GM19099 (cell line): Measurements from ENCODE around the gene PPP2R3C.
A peak's percentile ranks its signal among the peaks of the same experiment; 100 is the strongest.

Experiments
- POLR2A ChIP-seq: IDR thresholded peaks from 3 replicates; pipeline ENCODE4 v1.6.1; 2011; ENCODE audit warnings: low read depth; ENCODE audit not compliant: insufficient read length; ENCODE audit errors: extremely low read depth

Gene PPP2R3C

DNA sequence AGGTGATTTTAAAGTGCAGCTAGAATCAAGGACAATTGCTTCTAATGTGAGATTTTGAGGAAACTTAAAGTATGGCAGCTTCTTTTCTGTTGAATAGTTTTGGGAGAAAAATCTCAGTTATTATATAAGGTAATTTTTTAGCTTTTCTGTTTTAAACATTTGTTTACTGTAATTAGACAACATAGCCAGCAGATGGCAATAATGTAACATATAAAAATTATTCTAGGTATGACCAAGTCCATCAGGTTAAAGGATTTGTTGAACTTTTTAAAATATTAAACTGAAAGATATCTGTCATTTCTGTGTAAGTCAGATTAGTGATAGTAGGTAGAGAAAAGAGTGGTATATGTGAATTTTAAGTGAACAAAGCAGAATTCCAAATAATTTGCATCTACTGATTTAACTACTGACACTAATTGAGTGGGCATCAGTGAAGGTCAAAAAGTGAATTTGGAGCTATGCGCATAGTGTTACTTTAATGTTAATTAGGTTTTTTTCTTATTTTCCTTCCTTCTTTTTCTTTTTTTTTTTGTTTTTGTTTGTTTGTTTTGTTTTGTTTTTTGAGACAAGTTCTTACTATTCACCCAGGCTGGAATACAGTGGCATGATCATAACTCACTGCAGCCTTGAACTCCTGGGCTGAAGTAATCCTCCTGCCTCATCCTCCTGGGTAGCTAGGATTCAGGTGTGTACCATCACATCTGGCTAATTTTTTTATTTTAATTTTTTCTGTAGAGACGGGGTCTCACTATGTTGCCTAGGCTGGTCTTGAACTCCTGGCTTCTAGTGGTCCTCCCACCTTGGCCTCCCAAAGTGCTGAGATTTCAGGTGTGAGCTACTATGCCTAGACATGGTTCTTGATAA is 19.2 kb upstream of the PPP2R3C start:
- no peak for TF ChIP-seq POLR2A

DNA sequence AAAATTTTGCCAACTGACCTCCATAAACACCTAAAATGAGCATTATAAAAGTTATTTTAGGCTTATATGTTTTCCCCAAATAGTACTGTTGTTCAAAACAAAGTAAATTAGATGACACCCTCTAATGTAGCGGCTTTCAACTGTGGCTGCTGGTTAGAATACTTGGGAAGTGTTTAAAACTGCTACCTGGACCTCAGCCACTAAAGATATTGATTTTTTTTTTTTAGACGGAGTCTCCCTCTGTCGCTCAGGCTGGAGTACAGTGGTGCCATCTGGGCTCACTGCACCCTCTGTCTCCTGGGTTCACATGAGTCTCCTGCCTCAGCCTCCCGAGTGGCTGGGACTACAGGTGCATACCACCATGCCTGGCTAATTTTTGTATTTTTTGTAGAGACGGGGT is 16.8 kb upstream of the PPP2R3C start:
- no peak for TF ChIP-seq POLR2A

DNA sequence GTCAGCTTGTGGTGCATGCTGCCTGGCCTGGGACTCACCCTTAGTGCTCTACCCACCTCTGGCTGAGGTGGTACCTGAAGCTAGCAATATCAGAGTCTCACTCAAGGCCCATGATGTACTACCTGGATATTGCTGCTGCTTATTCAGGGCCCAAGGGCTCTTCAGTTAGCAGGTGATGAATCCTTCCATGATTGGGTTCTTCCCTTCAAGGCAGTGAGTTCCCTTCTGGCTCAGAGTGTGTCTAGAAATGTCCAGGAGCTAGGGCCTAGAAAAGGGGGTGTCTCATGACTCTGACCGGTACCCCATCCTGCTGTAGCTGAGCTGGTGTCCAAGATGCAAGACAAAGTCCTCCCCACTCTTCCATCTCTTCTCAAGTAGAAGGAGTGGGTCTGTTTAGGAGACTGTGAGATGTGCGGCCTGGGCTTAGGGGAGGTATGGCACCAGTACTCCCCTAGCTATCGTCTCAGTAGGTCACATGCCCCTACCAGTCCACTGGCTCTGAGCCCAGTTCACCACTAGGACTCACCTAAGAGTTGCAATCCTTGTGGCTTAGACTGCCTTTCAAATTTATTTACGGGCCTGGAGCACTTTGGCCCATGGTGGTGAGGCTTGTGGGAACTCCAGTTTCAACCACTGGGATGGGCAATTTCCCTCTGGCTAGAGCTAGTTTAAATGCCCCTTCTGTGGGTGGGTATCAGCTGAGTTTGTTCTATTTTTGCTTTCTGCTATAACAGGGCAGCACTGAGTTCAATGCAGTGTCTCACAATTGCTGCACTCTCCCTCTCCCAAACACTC is 12.7 kb upstream of the PPP2R3C start:
- TF ChIP-seq POLR2A = no peak

DNA sequence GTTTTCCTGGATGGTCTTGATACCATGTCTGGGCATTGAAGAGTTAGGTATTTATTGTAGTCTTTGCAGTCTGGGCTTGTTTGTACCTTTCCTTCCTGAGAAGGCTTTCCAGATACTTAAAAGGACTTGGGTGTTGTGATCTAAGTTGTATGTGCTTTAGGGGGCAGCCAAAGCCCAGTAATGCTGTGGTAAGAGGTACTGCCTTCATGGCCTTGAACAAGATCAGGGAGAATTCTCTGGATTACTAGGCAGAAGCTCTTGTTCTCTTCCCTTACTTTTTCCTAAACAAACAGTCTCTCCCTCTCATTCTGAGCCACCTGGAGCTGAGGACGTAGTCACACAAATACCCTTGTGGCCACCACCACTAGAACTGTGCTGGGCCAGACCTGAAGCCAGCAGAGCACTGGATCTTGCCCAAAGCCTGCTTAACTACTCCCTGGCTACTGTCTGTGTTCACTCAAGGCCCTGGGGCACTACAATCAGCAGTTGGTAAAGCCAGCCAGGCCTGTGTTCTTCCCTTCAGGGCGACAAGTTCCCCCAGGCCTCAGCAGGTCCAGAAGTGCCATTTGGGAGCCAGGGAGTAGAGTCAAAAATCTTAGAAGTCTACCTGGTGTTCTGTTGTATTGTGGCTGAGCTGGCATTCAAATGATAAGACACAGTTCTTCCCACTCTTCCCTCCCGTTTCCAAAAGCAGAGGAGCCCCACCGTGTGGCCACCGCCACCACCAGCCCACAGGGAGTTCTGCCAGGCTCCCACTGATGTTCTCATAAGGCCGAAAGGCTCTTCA is 11.9 kb upstream of the PPP2R3C start:
- no peak for TF ChIP-seq POLR2A

DNA sequence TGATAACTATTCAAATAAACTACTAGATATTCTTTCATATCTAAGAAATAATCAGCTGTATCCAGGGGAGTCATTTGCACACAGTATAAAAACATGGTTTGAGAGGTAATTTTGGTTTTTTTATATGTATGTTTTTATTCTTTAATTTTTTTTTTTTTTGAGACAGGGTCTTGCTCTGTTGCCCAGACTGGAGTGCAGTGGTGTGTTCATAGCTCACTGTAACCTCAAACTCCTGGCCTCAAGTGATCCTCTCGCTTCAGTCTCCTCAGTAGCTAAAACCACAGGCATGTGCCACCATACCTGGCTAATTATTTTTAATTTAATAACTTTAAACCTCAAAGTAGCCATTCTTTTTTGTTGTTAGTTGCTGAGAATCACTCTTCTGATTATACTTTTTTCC is 2.3 kb upstream of the PPP2R3C start:
- TF ChIP-seq POLR2A = no peak

DNA sequence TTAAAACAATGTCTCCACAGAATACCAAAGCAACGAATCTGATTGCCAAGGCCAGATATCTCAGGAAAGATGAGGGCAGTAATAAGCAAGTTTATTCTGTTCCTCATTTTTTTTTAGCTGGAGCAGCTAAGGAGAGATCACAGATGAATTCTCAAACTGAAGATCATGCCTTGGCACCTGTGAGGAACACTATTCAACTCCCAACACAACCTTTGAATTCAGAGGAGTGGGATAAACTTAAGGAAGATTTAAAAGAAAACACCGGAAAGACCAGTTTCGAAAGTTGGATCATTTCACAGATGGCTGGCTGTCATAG is 1.6 kb upstream of the PPP2R3C start:
- no peak for TF ChIP-seq POLR2A

DNA sequence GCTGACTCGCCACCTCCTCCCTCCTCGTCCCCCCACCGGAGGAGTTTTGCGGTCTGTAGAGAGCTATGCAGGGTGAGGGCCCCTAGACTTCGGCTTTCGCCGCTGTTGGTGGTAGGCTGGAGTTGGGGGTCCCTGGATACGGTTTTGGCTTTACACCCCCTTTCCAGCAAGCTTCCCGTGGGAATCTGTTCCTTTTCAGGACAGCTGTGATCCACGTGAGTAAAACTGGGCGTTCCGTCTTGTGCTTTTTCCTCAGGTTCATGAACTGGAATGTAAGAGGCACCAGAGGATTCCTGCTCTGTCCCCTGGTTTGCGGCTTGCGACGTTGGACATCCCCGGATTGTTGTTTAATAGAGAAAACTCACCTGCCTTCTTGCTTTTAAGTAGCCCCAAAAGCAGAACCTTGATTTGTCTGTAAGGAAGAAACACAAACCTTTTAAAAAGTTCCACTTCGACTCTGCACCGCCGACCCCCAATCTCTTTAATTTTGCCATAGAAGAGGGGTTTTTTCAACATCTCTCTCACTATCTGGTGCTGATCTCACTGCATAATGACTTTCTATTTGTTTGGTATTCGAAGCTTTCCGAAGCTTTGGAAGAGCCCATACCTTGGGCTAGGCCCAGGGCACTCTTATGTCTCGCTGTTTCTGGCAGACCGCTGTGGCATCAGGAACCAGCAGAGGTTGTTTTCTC is 1.1 kb upstream of the PPP2R3C start:
- peak; percentile 41 for TF ChIP-seq POLR2A

DNA sequence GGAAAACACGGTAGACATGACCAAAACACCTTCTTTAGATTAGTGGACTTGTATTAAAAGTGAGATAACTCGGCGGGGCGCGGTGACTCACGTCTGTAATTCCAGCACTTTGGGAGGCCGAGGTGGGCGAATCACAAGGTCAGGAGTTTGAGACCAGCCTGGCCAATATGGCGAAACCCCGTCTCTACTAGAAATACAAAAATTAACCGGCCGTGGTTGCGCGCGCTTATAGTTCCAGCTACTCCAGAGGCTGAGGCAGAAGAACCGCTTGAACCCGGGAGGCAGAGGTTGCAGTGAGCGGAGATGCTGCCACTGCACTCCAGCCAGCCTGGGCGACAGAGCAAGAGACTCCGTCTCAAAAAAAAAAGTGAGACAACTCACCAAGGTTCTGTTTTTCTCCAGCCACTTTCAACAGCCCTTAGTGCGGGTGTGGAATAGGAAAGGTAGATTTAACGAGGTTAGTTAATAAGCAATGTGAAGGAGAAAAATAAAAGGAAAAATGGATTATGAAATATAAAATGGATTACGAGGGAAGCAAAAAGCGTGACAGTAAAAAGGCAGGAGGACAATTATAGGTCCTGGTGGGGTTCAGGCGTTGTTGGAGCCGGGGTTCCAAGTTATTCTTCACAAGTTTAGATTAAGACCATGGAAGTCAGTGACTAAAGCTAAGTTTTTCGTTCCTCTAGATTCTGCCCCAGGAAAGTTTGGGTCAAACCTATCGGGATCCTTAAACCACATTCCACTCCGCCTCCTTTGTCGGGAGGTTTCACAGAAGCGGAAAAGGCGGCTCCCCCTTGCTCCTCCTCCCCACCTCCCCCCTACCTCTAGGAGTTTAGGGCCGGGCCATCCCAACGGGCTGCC is 534 bp downstream of the PPP2R3C start:
- TF ChIP-seq POLR2A = no peak

DNA sequence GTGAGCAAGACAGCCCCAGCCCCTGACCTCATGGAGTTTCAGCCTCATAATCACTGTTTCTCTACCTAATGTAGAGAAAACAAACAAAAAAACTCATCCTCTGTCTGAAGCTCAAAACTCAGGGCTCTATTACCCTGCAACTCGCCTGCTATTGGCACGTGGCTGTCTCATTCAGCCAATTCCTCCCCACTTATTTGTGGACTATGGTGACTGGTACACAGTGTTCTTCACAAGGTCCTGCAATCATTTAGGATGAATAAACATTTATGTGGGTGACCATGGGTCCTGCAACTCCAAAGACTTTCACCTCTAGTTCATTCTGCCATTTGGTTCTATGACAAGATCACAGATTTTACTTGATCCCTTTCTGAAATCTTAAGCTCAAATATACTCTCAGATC is 4.7 kb downstream of the PPP2R3C start:
- TF ChIP-seq POLR2A = no peak

DNA sequence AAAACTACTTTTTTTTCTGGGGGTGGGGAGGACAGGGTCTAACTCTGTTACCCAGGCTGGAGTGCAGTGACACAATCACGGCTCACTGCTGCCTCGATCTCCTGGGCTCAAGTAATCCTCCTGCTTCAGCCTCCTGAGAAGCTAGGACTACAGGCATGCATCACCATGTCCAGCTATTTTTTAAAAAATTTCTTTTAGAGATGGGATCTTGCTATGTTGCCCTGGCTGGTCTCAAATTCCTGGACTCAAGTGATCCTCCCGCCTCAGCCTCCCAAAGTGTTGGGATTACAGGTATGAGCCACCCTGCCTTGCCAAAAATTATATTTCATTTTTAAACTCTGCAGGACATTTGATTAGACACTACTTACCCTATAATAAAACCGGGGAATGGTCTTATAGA is 5.5 kb downstream of the PPP2R3C start:
- TF ChIP-seq POLR2A = no peak

DNA sequence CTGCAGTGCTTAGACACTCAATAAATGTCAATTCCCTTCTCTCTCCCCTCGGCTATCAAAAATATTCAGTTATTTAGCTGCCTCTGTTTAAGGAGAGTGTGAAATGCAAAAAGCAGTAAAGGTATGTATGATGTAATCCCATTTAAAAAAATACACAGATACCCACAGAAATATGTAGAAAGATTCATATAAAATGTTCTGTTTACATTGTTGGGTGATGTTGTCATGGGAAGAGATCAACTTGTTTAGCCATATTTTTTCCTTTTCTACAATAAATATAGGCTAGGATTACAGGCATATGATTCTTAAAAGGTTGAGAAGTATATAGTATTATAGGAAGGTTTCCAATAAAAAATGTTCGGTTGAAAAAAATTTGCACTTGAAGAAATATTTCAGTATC is 7.8 kb downstream of the PPP2R3C start:
- no peak for TF ChIP-seq POLR2A

DNA sequence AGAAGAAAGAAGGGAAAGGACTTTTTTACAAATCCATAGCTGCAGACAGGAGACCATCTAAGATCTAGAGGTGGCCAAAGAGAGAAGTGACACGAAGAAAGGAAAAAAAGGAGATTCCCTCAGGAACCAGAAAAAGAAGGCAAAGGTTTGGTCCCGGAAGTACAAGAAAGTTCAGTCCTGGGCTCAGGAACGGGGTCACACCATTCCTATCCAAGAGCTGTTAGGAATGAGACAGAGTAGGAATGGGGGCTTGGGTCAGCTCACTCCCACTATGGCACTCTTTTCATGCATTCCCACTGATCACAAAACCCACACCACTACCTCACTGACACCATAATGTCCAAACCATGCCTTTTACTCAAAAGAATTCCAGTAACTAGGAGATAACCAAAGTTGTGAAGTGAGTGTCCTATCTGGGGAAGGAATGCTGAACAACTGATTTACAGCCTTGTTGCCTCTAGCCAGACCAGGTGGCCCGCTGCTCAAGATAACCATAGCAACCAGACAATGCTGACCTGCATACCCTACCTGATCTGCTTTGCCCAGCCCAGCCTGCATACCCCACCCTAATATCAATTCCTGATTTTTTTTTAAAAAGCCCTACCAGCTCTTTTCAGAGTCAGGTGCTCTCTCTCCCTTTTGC is 8.4 kb downstream of the PPP2R3C start:
- no peak for TF ChIP-seq POLR2A

DNA sequence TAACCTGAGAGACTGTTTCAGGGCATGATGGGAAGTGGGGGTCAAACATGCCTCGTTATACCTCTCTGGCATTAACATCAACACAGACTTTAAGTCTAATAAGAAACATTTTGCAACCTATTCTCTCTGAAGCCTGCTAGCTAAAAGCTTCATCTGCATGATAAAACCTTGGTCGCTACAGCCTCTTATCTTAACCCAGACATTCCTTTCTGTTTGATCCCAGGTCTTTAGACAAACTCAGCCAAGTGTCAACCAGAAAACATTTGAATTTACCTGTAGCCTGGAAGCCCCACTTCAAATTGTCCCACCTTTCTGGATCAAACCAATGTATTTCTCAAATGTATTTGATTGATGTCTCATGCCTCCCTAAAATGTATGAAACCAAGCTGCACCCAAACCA is 9.1 kb downstream of the PPP2R3C start:
- TF ChIP-seq POLR2A = no peak

DNA sequence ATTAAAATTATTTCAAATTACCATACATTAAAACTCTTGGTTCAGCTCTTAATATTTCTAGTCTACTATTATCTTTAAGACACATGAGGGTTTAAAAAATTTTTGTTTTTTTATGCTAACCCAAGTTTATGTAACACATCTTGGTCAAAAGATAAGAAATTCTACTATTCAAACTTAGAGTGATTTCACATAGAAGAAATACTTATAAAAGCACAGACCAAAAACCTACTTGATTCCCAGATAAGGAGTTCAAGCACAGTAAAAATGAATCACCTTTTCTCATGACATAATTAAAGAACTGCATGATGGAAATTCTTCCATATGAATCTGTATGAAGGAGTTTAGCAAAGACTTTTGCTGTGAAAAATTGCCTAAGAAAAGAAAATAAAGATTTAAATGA is 13.9 kb downstream of the PPP2R3C start:
- no peak for TF ChIP-seq POLR2A
